WTC11 (cell line): ENCODE measurements around the gene APOBEC3H. TPM values are rescaled to one million over a fixed set of nuclear protein-coding genes. Genes with fewer than 3 reads are reported as not detected.
"Not testable (repeated sequence)": the region's sequence is repeated elsewhere in the genome, so short reads cannot be mapped to it uniquely, and the experiment has no call there.

Source experiments
- ATAC-seq: fragments of 200-7000 bp; cut with Tn5 transposase; 2 replicates; pipeline ENCODE4 v1.10.0; 2021; ENCODE audit warnings: mild to moderate bottlenecking, moderate library complexity
- CTCF ChIA-PET: fragments of 300-600 bp; sonication (Branson Sonifier 250); formaldehyde crosslinking; loops from one replicate; lab custom pipeline; 2021; ENCODE audit warnings: antibody characterized with exemption; lab: Charles Lee
- POLR2A ChIA-PET: fragments of 350-600 bp; sonication (Branson Sonifier 250); formaldehyde crosslinking; loops from one replicate; lab custom pipeline; 2021; ENCODE audit warnings: antibody characterized with exemption; lab: Charles Lee
- DNase-seq: peaks from one replicate; pipeline ENCODE4 v3.0.0; 2021; ENCODE audit warnings: low spot score
- H3K27ac Mint-ChIP-seq: 2 replicates; pipeline ENCODE4 v1.8.0; 2021; ENCODE audit warnings: mixed read lengths
- H3K27me3 Mint-ChIP-seq: 2 replicates; pipeline ENCODE4 v1.8.0; 2021; ENCODE audit warnings: low read depth, mild to moderate bottlenecking, moderate library complexity, mixed read lengths
- H3K36me3 Mint-ChIP-seq: 2 replicates; pipeline ENCODE4 v1.8.0; 2021; ENCODE audit warnings: mixed read lengths
- H3K4me1 Mint-ChIP-seq: 2 replicates; pipeline ENCODE4 v1.8.0; 2022; ENCODE audit warnings: mixed read lengths
- H3K4me3 Mint-ChIP-seq: 2 replicates; pipeline ENCODE4 v1.8.0; 2021; ENCODE audit warnings: mild to moderate bottlenecking, moderate library complexity, mixed read lengths
- H3K9me3 Mint-ChIP-seq: 2 replicates; pipeline ENCODE4 v1.8.0; 2021; ENCODE audit warnings: mixed read lengths
- ATF2 ChIP-seq: sonication (generic); formaldehyde crosslinking; IDR thresholded peaks from 2 replicates; pipeline ENCODE4 v1.8.1; 2022; ENCODE audit warnings: low read depth, missing genetic modification reagents, borderline replicate concordance
- ELF4 ChIP-seq: sonication (generic); formaldehyde crosslinking; IDR thresholded peaks from 2 replicates; pipeline ENCODE4 v1.8.1; 2022; ENCODE audit warnings: low read depth, mild to moderate bottlenecking, moderate library complexity, missing genetic modification reagents
- EMX1 ChIP-seq: fragments of 250-450 bp; sonication (Bioruptor Pico); IDR thresholded peaks from 2 replicates; pipeline ENCODE4 v1.8.0; 2021; ENCODE audit warnings: mild to moderate bottlenecking
- FOXK1 ChIP-seq: sonication (generic); formaldehyde crosslinking; IDR thresholded peaks from 2 replicates; pipeline ENCODE4 v1.8.0; 2022; ENCODE audit warnings: mild to moderate bottlenecking, moderate library complexity, missing genetic modification reagents
- FOXP1 ChIP-seq: sonication (generic); formaldehyde crosslinking; IDR thresholded peaks from 2 replicates; pipeline ENCODE4 v1.8.0; 2022; ENCODE audit warnings: missing genetic modification reagents, mild to moderate bottlenecking, moderate library complexity, borderline replicate concordance
- GRHL2 ChIP-seq: fragments of 250-450 bp; sonication (Bioruptor Pico); IDR thresholded peaks from 2 replicates; pipeline ENCODE4 v1.8.0; 2022; ENCODE audit warnings: mild to moderate bottlenecking, moderate library complexity; ENCODE audit not compliant: insufficient replicate concordance, severe bottlenecking
- GTF2I ChIP-seq: fragments of 250-450 bp; sonication (Bioruptor Pico); conservative IDR thresholded peaks from 2 replicates; pipeline ENCODE4 v1.4.0; 2021; ENCODE audit warnings: mild to moderate bottlenecking
- NFE2L1 ChIP-seq: sonication (generic); formaldehyde crosslinking; IDR thresholded peaks from 2 replicates; pipeline ENCODE4 v1.8.1; 2023; ENCODE audit warnings: missing genetic modification reagents
- NFYB ChIP-seq: sonication (generic); formaldehyde crosslinking; conservative IDR thresholded peaks from 2 replicates; pipeline ENCODE4 v1.8.0; 2022; ENCODE audit warnings: low read depth, missing genetic modification reagents
- PRRX2 ChIP-seq: fragments of 250-450 bp; sonication (Bioruptor Pico); IDR thresholded peaks from 2 replicates; pipeline ENCODE4 v1.8.0; 2021; ENCODE audit warnings: mild to moderate bottlenecking
- RELA ChIP-seq: sonication (generic); formaldehyde crosslinking; IDR thresholded peaks from 2 replicates; pipeline ENCODE4 v1.8.1; 2022; ENCODE audit warnings: missing genetic modification reagents, mild to moderate bottlenecking, borderline replicate concordance
- SMAD3 ChIP-seq: sonication (generic); formaldehyde crosslinking; IDR thresholded peaks from 2 replicates; pipeline ENCODE4 v1.8.0; 2022; ENCODE audit warnings: missing genetic modification reagents, mild to moderate bottlenecking, borderline replicate concordance
- TEAD1 ChIP-seq: sonication (generic); formaldehyde crosslinking; IDR thresholded peaks from 2 replicates; pipeline ENCODE4 v1.8.0; 2022; ENCODE audit warnings: mild to moderate bottlenecking, missing genetic modification reagents
- ZMAT4 ChIP-seq: fragments of 250-450 bp; sonication (Bioruptor Pico); IDR thresholded peaks from 2 replicates; pipeline ENCODE4 v1.9.0; 2021; ENCODE audit warnings: mild to moderate bottlenecking
- total RNA-seq: library from RNA; stranded (reverse); gene quantifications from 3 replicates; pipeline ENCODE4 v1.2.3, GENCODE V29; 2021
- TF ChIP-seq, protein P1 (sequence below): fragments of 250-450 bp; sonication (Bioruptor Pico); IDR thresholded peaks from 2 replicates; pipeline ENCODE4 v1.9.0; 2021; ENCODE audit warnings: mild to moderate bottlenecking, borderline replicate concordance
- TF ChIP-seq, protein P2 (sequence below): sonication (generic); formaldehyde crosslinking; IDR thresholded peaks from 2 replicates; pipeline ENCODE4 v1.8.1; 2023; ENCODE audit warnings: mild to moderate bottlenecking, moderate library complexity, missing genetic modification reagents
- TF ChIP-seq, protein P3 (sequence below): sonication (generic); formaldehyde crosslinking; IDR thresholded peaks from 2 replicates; pipeline ENCODE4 v1.8.0; 2022; ENCODE audit warnings: mild to moderate bottlenecking, missing genetic modification reagents

The APOBEC3H gene
- total RNA-seq, 1 experiment from 2014 or later = 0.42 TPM

DNA sequence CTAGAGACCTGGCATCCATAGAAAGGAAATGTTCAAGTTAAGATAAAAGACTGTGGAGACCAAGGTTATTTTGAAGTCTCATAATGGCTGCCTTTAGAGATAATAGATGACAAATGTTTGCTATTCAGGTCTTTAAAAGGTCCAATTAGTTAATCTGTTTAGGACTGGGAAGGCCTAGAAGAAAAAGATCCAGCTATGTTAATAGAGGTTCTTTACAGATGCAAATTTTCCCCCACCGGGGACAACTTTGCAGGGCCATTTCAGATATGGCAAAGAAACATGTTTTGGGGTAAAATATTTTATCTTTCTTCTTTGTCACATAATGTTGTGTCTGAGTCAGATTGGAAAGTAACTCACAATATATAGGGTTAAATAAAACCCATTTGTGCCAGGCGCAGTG lies 23.1 kb upstream of the APOBEC3H start:
- Mint-ChIP-seq H3K27me3 (peaks cover 4% of the 10 kb centered on the region; the same call in 1 of the 2 replicates), H3K4me1 (peaks cover 47% of the 10 kb centered on the region), H3K4me3 (no peak overlapping the region), H3K36me3 (no peaks in the 10 kb centered on the region), H3K9me3 (no peaks in the 10 kb centered on the region), H3K27ac (no peak overlapping the region)
- ChIA-PET POLR2A (no interaction called here), CTCF (no interaction called here)
- DNase-seq = no peak
- TF ChIP-seq EMX1 (CRISPR knock-in tag) = no peak
- no peak for TF ChIP-seq PRRX2 (CRISPR knock-in tag)
- no peak for TF ChIP-seq TEAD1 (CRISPR knock-in tag)
- no peak for TF ChIP-seq ZMAT4 (CRISPR knock-in tag)
- TF ChIP-seq ATF2 (CRISPR knock-in tag) = no peak
- TF ChIP-seq NFYB (CRISPR knock-in tag) = no peak
- TF ChIP-seq RELA (CRISPR knock-in tag) = no peak
- TF ChIP-seq, protein P1, sequence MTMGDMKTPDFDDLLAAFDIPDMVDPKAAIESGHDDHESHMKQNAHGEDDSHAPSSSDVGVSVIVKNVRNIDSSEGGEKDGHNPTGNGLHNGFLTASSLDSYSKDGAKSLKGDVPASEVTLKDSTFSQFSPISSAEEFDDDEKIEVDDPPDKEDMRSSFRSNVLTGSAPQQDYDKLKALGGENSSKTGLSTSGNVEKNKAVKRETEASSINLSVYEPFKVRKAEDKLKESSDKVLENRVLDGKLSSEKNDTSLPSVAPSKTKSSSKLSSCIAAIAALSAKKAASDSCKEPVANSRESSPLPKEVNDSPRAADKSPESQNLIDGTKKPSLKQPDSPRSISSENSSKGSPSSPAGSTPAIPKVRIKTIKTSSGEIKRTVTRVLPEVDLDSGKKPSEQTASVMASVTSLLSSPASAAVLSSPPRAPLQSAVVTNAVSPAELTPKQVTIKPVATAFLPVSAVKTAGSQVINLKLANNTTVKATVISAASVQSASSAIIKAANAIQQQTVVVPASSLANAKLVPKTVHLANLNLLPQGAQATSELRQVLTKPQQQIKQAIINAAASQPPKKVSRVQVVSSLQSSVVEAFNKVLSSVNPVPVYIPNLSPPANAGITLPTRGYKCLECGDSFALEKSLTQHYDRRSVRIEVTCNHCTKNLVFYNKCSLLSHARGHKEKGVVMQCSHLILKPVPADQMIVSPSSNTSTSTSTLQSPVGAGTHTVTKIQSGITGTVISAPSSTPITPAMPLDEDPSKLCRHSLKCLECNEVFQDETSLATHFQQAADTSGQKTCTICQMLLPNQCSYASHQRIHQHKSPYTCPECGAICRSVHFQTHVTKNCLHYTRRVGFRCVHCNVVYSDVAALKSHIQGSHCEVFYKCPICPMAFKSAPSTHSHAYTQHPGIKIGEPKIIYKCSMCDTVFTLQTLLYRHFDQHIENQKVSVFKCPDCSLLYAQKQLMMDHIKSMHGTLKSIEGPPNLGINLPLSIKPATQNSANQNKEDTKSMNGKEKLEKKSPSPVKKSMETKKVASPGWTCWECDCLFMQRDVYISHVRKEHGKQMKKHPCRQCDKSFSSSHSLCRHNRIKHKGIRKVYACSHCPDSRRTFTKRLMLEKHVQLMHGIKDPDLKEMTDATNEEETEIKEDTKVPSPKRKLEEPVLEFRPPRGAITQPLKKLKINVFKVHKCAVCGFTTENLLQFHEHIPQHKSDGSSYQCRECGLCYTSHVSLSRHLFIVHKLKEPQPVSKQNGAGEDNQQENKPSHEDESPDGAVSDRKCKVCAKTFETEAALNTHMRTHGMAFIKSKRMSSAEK (CRISPR knock-in tag) = no peak
- TF ChIP-seq FOXP1 (CRISPR knock-in tag) = no peak
- TF ChIP-seq NFE2L1 = no peak
- TF ChIP-seq FOXK1 (CRISPR knock-in tag) = no peak
- TF ChIP-seq, protein P2, sequence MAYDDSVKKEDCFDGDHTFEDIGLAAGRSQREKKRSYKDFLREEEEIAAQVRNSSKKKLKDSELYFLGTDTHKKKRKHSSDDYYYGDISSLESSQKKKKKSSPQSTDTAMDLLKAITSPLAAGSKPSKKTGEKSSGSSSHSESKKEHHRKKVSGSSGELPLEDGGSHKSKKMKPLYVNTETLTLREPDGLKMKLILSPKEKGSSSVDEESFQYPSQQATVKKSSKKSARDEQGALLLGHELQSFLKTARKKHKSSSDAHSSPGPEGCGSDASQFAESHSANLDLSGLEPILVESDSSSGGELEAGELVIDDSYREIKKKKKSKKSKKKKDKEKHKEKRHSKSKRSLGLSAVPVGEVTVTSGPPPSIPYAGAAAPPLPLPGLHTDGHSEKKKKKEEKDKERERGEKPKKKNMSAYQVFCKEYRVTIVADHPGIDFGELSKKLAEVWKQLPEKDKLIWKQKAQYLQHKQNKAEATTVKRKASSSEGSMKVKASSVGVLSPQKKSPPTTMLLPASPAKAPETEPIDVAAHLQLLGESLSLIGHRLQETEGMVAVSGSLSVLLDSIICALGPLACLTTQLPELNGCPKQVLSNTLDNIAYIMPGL (CRISPR knock-in tag) = no peak
- TF ChIP-seq ELF4 (CRISPR knock-in tag) = no peak
- TF ChIP-seq GRHL2 (CRISPR knock-in tag) = no peak
- TF ChIP-seq, protein P3, sequence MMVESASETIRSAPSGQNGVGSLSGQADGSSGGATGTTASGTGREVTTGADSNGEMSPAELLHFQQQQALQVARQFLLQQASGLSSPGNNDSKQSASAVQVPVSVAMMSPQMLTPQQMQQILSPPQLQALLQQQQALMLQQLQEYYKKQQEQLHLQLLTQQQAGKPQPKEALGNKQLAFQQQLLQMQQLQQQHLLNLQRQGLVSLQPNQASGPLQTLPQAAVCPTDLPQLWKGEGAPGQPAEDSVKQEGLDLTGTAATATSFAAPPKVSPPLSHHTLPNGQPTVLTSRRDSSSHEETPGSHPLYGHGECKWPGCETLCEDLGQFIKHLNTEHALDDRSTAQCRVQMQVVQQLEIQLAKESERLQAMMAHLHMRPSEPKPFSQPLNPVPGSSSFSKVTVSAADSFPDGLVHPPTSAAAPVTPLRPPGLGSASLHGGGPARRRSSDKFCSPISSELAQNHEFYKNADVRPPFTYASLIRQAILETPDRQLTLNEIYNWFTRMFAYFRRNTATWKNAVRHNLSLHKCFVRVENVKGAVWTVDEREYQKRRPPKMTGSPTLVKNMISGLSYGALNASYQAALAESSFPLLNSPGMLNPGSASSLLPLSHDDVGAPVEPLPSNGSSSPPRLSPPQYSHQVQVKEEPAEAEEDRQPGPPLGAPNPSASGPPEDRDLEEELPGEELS = no peak
- no peak for TF ChIP-seq GTF2I
- no peak for TF ChIP-seq SMAD3 (CRISPR knock-in tag)
- no peak for ATAC-seq

- H3K9me3 Mint-ChIP-seq, H3K27ac Mint-ChIP-seq, H3K36me3 Mint-ChIP-seq, POLR2A ChIA-PET, H3K27me3 Mint-ChIP-seq, DNase-seq: not testable (repeated sequence)
- Mint-ChIP-seq H3K4me1 (peaks cover 43% of the 10 kb centered on the region), H3K4me3 (peak overlapping the region; percentile 53)
- CTCF ChIA-PET = interaction anchor here (1.5 kb wide), 1 partner anchor 73 kb away, joined by 5 read pairs; no protein-coding TSS in a partner anchor
- ATAC-seq = peak; percentile 95
Measured at GRCh38 chr22:39076155-39077025, 20.7 kb upstream of the APOBEC3H start.
